Spleen (tissue), 11 donors: Measurements from ENCODE around the gene GAS7. TPM values are rescaled to one million over a fixed set of nuclear protein-coding genes. Genes with fewer than 3 reads are reported as not detected.

Experiments
- DNase-seq: peaks from one replicate; pipeline ENCODE4 v3.0.0-alpha.2; 2020
- H3K27ac ChIP-seq, 8 donors: fragments of 200-600 bp; sonication (generic) in 7 of 8; 1 replicate in 4 of 8; 2 replicates in 4 of 8; pipeline versions ENCODE4 v1.5.0 to v1.8.0; 2016 to 2021; ENCODE audit warnings: inconsistent platforms in 4 of 8, mild to moderate bottlenecking in 4 of 8, moderate library complexity in 1 of 8
- H3K27me3 ChIP-seq, 7 donors: fragments of 200-600 bp; sonication (generic) in 6 of 7; replicated peaks in 1 of 7; 1 replicate in 4 of 7; 2 replicates in 3 of 7; pipeline versions ENCODE4 v1.5.0 to v1.8.0; 2016 to 2021; ENCODE audit warnings: inconsistent platforms in 3 of 7, mild to moderate bottlenecking in 1 of 7
- H3K36me3 ChIP-seq, 6 donors: fragments of 200-600 bp; sonication (generic) in 5 of 6; 1 replicate in 4 of 6; 2 replicates in 2 of 6; pipeline versions ENCODE4 v1.5.0 to v1.8.0; 2016 to 2021; ENCODE audit warnings: inconsistent platforms in 2 of 6
- H3K4me1 ChIP-seq, 6 donors: fragments of 200-600 bp; sonication (generic) in 5 of 6; 1 replicate in 3 of 6; 2 replicates in 3 of 6; pipeline versions ENCODE4 v1.5.0 to v1.8.0; 2016 to 2021; ENCODE audit warnings: inconsistent platforms in 3 of 6
- H3K4me3 ChIP-seq, 8 donors: fragments of 200-600 bp; sonication (generic) in 7 of 8; 1 replicate in 4 of 8; 2 replicates in 4 of 8; pipeline versions ENCODE4 v1.5.0 to v1.8.0; 2016 to 2021; ENCODE audit warnings: inconsistent platforms in 4 of 8, mild to moderate bottlenecking in 4 of 8, moderate library complexity in 2 of 8
- H3K9me3 ChIP-seq, 8 donors: fragments of 200-600 bp; sonication (generic) in 7 of 8; 1 replicate in 4 of 8; 2 replicates in 4 of 8; pipeline versions ENCODE4 v1.5.0 to v1.8.0; 2016 to 2021; ENCODE audit warnings: inconsistent platforms in 4 of 8
- CTCF ChIP-seq, 11 experiments: fragments of 200-600 bp in 7 of 11; fragments of 450-650 bp in 4 of 11; sonication (generic) in 4 of 11; IDR thresholded peaks in 8 of 11; conservative IDR thresholded peaks in 3 of 11; 1 replicate in 7 of 11; 2 replicates in 4 of 11; pipeline versions ENCODE4 v1.4.0 to v1.8.0; 2016 to 2021; ENCODE audit warnings: antibody characterized with exemption in 11 of 11, inconsistent platforms in 4 of 11, mild to moderate bottlenecking in 1 of 11
- POLR2A ChIP-seq, 3 donors: fragments of 450-650 bp; IDR thresholded peaks; one replicate each; pipeline ENCODE4 v1.5.1; 2017; ENCODE audit warnings: antibody characterized with exemption in 3 of 3, mild to moderate bottlenecking in 1 of 3
- POLR2AphosphoS5 ChIP-seq, 3 donors: sonication (generic); formaldehyde crosslinking; IDR thresholded peaks; one replicate each; pipeline ENCODE4 v1.5.1; 2017; ENCODE audit warnings: antibody characterized with exemption in 3 of 3
- WGBS, 5 donors: extraction: QIAGEN DNeasy Blood & Tissue Kit in 3 of 5; methylation state at CpG; one replicate each; pipeline versions ENCODE4 v1.1.5 to v1.1.7; 2013 to 2018; 5-methylcytosine and 5-hydroxymethylcytosine counted together
- intact Hi-C: fragments of 100-400 bp; cut with DNase I; formaldehyde crosslinking; loops from one replicate; pipeline ENCODE4 v1.15.0; 2023; ENCODE audit warnings: low total_unique reads
- polyA plus RNA-seq, 3 donors: library from polyadenylated mRNA; stranded (reverse); fragments of 200-250 nt; gene quantifications; one replicate each; pipeline ENCODE4 v1.2.1, GENCODE V29; 2013
- total RNA-seq, 7 donors: library from RNA; depleted of rRNA in 3 of 7; stranded (reverse); fragments of >200 nt in 3 of 7; fragmentation: NEBNext Ultra II Directional in 4 of 7; extraction: Animal tissue kit (Norgen Biotek cat#: 25700) in 4 of 7; gene quantifications; one replicate each; pipeline versions ENCODE4 v1.1.0 to v1.2.1, GENCODE V29; 2016 to 2021
- donor health status: healthy with polysubstance abuse.
- donor health status: DM: no; HTN: no; CAD: no; lungs with moderate emphysema.
- donor health status: DM: no; HTN: no; CAD: no.
- donor health status: Bipolar disorder and iron deficiency.
- donor health status: healthy.
- donor health status: DM: no; HTN: no; CAD: no.
- donor health status: DM: yes; HTN: yes; CAD: no.

Gene GAS7
- total and polyA plus RNA-seq, 10 donors = 4.1 to 127 (median 60.9) TPM

- WGBS, 5 donors = 41 to 66% (median 45%) methylated on average over 4 of the region's 4 CpGs
- TF ChIP-seq POLR2A (IDR thresholded peaks at IDR 0.05) (no peak), CTCF (IDR thresholded peaks at IDR 0.05 in 8 of 11, conservative IDR thresholded peaks at IDR 0.05 in 3 of 11) (no peak), POLR2AphosphoS5 (IDR thresholded peaks at IDR 0.05) (no peak)
- Histone ChIP-seq H3K27me3 (no peaks in the 10 kb centered on the region), H3K36me3 (no peaks in the 10 kb centered on the region), H3K4me1 (peaks cover 20 to 63% (median 42%) of the 10 kb centered on the region in 6 donors), H3K4me3 (peak overlapping the region in 1 of 8 donors; percentile 46), H3K27ac (peak overlapping the region; percentile 73 to 88 (median 82)), H3K9me3 (no peaks in the 10 kb centered on the region)
- intact Hi-C loops = no loop called here
- no peak for DNase-seq
Measured at GRCh38 chr17:10156599-10156947, 41.8 kb downstream of the GAS7 start.

- intact Hi-C loops = no loop called here
- 81 to 94% (median 87%) methylated on average over 4 of the region's 4 CpGs for WGBS, 5 donors
Measured at GRCh38 chr17:10156077-10156435, 42.4 kb downstream of the GAS7 start.

GRCh38 chr17:10155371-10156076 lies 42.9 kb downstream of the GAS7 start:
- DNase-seq = no peak
- H3K27ac ChIP-seq = peak overlapping the region in 7 of 8 donors; percentile 73 to 88 (median 84)
- H3K27me3 ChIP-seq = no peaks in the 10 kb centered on the region
- H3K9me3 ChIP-seq = no peaks in the 10 kb centered on the region
- no peak for TF ChIP-seq POLR2AphosphoS5 (IDR thresholded peaks at IDR 0.05)
- TF ChIP-seq CTCF (IDR thresholded peaks at IDR 0.05 in 8 of 11, conservative IDR thresholded peaks at IDR 0.05 in 3 of 11) = no peak
- TF ChIP-seq POLR2A (IDR thresholded peaks at IDR 0.05) = no peak
- WGBS, 5 donors = 74 to 86% (median 78%) methylated on average over 8 of the region's 8 CpGs
- H3K36me3 ChIP-seq = no peaks in the 10 kb centered on the region
- intact Hi-C loops = no loop called here
- H3K4me3 ChIP-seq = no peak overlapping the region
- peaks cover 20 to 68% (median 47%) of the 10 kb centered on the region in 6 donors for H3K4me1 ChIP-seq

More at GRCh38 chr17:10156077-10156435, 42.4 kb downstream of the GAS7 start:
- Histone ChIP-seq H3K4me1 (peaks cover 19 to 64% (median 43%) of the 10 kb centered on the region in 6 donors), H3K4me3 (peak overlapping the region in 1 of 8 donors; percentile 46), H3K9me3 (no peaks in the 10 kb centered on the region), H3K36me3 (no peaks in the 10 kb centered on the region), H3K27ac (peak overlapping the region; percentile 73 to 88 (median 82)), H3K27me3 (no peaks in the 10 kb centered on the region)
- DNase-seq = no peak
- TF ChIP-seq POLR2A (IDR thresholded peaks at IDR 0.05) (no peak), CTCF (IDR thresholded peaks at IDR 0.05 in 8 of 11, conservative IDR thresholded peaks at IDR 0.05 in 3 of 11) (no peak), POLR2AphosphoS5 (IDR thresholded peaks at IDR 0.05) (no peak)

GRCh38 chr17:10151667-10152496 lies 46.5 kb downstream of the GAS7 start:
- Histone ChIP-seq H3K27me3 (no peaks in the 10 kb centered on the region), H3K9me3 (no peaks in the 10 kb centered on the region), H3K4me3 (peak overlapping the region in 1 of 8 donors; percentile 50), H3K36me3 (no peaks in the 10 kb centered on the region), H3K27ac (peak overlapping the region in 7 of 8 donors; percentile 59 to 80 (median 75)), H3K4me1 (peaks cover 19 to 77% (median 56%) of the 10 kb centered on the region in 6 donors)
- TF ChIP-seq POLR2AphosphoS5 (IDR thresholded peaks at IDR 0.05) (peak in 1 of 3 donors; percentile 57), CTCF (IDR thresholded peaks at IDR 0.05 in 8 of 11, conservative IDR thresholded peaks at IDR 0.05 in 3 of 11) (no peak), POLR2A (IDR thresholded peaks at IDR 0.05) (no peak)
- no peak for DNase-seq
- WGBS, 5 donors = 39 to 61% (median 51%) methylated on average over 12 of the region's 12 CpGs
- intact Hi-C loops = no loop called here
